Right cardiac atrium (tissue), 5 donors: ENCODE results near the gene WWP2. TPM values are rescaled to one million over a fixed set of nuclear protein-coding genes. Genes with fewer than 3 reads are reported as not detected.
A peak's percentile ranks its signal among the peaks of the same experiment; 100 is the strongest.

Experiments used
- ATAC-seq, 2 donors: fragments of 200-7000 bp; cut with Tn5 transposase; one replicate each; pipeline versions ENCODE4 v1.8.0 to v1.9.1; 2020; ENCODE audit warnings: moderate library complexity in 2 of 2, mild to moderate bottlenecking in 1 of 2
- DNase-seq, 3 donors: peaks; one replicate each; pipeline ENCODE4 v3.0.0-alpha.2; 2020
- H3K27ac ChIP-seq: one replicate; pipeline ENCODE4 v1.5.1; 2013; ENCODE audit warnings: mild to moderate bottlenecking, low read length, control low read depth, moderate library complexity
- H3K27me3 ChIP-seq: one replicate; pipeline ENCODE4 v1.6.1; 2013; ENCODE audit not compliant: control insufficient read depth, insufficient read depth
- H3K4me1 ChIP-seq: one replicate; pipeline ENCODE4 v1.6.1; 2013; ENCODE audit warnings: low read length; ENCODE audit not compliant: control insufficient read depth, insufficient read depth
- H3K4me3 ChIP-seq: one replicate; pipeline ENCODE4 v1.5.1; 2013; ENCODE audit warnings: low read length, control low read depth
- H3K9me3 ChIP-seq: one replicate; pipeline ENCODE4 v1.6.1; 2013; ENCODE audit warnings: low read length; ENCODE audit not compliant: control insufficient read depth
- WGBS: extraction: QIAGEN DNeasy Blood & Tissue Kit; methylation state at CpG from one replicate; pipeline ENCODE4 v1.1.7; 2013; 5-methylcytosine and 5-hydroxymethylcytosine counted together
- intact Hi-C, 4 donors: fragments of 100-400 bp; cut with DNase I; formaldehyde crosslinking; loops; one replicate each; pipeline versions ENCODE4 v1.11.0 to v1.14.0; 2022 to 2023
- polyA plus RNA-seq: library from polyadenylated mRNA; stranded (reverse); fragments of 200-250 nt; gene quantifications from one replicate; pipeline ENCODE4 v1.2.3, GENCODE V29; 2013
- total RNA-seq, 4 donors: library from RNA; stranded (reverse); fragmentation: NEBNext Ultra II Directional; extraction: Animal tissue kit (Norgen Biotek cat#: 25700); gene quantifications; one replicate each; pipeline ENCODE4 v1.2.1, GENCODE V29; 2021
- donor health status: healthy with polysubstance abuse.
- donor health status: DM: no; HTN: yes; CAD: no.
- donor health status: DM: no; HTN: no; CAD: no.
- donor health status: DM: no; HTN: yes; CAD: no; lungs with severe emphysema.
- donor health status: DM: yes; HTN: yes; CAD: no.

The WWP2 gene
- total and polyA plus RNA-seq, 5 donors = 11.0 to 24.6 (median 18.5) TPM

GRCh38 chr16:69931631-69932030 is 169.5 kb downstream of the WWP2 start:
- ATAC-seq (no peak), DNase-seq (no peak)
- WGBS = 95% methylated on average over 13 of the region's 13 CpGs

GRCh38 chr16:69932228-69932627 is 170.1 kb downstream of the WWP2 start:
- ATAC-seq (no peak), DNase-seq (no peak)
- Histone ChIP-seq H3K4me3 (no peak overlapping the region), H3K4me1 (no peaks in the 10 kb centered on the region), H3K27ac (no peak overlapping the region), H3K9me3 (no peaks in the 10 kb centered on the region), H3K27me3 (no peaks in the 10 kb centered on the region)
- WGBS = 84% methylated on average over 9 of the region's 9 CpGs
- intact Hi-C loops = loop anchor here in 2 of 4 donors (5.0 kb wide), 1 partner anchor 135 kb away; no protein-coding TSS in a partner anchor

More at GRCh38 chr16:69931631-69932030, 169.5 kb downstream of the WWP2 start:
- no peaks in the 10 kb centered on the region for H3K9me3 ChIP-seq
- peaks cover 2% of the 10 kb centered on the region for H3K4me1 ChIP-seq
- no peaks in the 10 kb centered on the region for H3K27me3 ChIP-seq
- no peak overlapping the region for H3K4me3 ChIP-seq
- no peak overlapping the region for H3K27ac ChIP-seq
- intact Hi-C loops = loop anchor here in 3 of 4 donors (2.0 to 5.0 kb wide), 2 partner anchors 134 to 135 kb away; no protein-coding TSS in a partner anchor

- H3K27me3 ChIP-seq = no peaks in the 10 kb centered on the region
- H3K27ac ChIP-seq = no peak overlapping the region
- no peak overlapping the region for H3K4me3 ChIP-seq
- no peaks in the 10 kb centered on the region for H3K4me1 ChIP-seq
- no peak for DNase-seq
- no peaks in the 10 kb centered on the region for H3K9me3 ChIP-seq
- intact Hi-C loops = loop anchor here in 2 of 4 donors (5.0 kb wide), 1 partner anchor 136 kb away; no protein-coding TSS in a partner anchor
- ATAC-seq = no peak
- 90% methylated on average over 27 of the region's 27 CpGs for WGBS
Measured at GRCh38 chr16:69932691-69933392, 170.7 kb downstream of the WWP2 start.

GRCh38 chr16:69934044-69934443 is 171.9 kb downstream of the WWP2 start:
- Histone ChIP-seq H3K4me3 (no peak overlapping the region), H3K27ac (no peak overlapping the region), H3K9me3 (no peaks in the 10 kb centered on the region), H3K4me1 (no peaks in the 10 kb centered on the region), H3K27me3 (no peaks in the 10 kb centered on the region)
- WGBS = 84% methylated on average over 10 of the region's 10 CpGs
- intact Hi-C loops = loop anchor here in 2 of 4 donors (5.0 kb wide), 1 partner anchor 137 kb away; no protein-coding TSS in a partner anchor
- no peak for ATAC-seq
- DNase-seq = no peak

- intact Hi-C loops = loop anchor here in 2 of 4 donors (5.0 kb wide), 1 partner anchor 137 kb away; no protein-coding TSS in a partner anchor
- Histone ChIP-seq H3K27ac (no peak overlapping the region), H3K4me3 (no peak overlapping the region), H3K9me3 (no peaks in the 10 kb centered on the region), H3K27me3 (no peaks in the 10 kb centered on the region), H3K4me1 (no peaks in the 10 kb centered on the region)
- 96% methylated on average over 17 of the region's 17 CpGs for WGBS
- ATAC-seq = no peak
- DNase-seq = no peak
Measured at GRCh38 chr16:69934751-69935150, 172.6 kb downstream of the WWP2 start.

- H3K9me3 ChIP-seq = no peaks in the 10 kb centered on the region
- H3K4me1 ChIP-seq = no peaks in the 10 kb centered on the region
- no peak overlapping the region for H3K27ac ChIP-seq
- intact Hi-C loops = no loop called here
- H3K4me3 ChIP-seq = no peak overlapping the region
- 95% methylated on average over 19 of the region's 19 CpGs for WGBS
- no peaks in the 10 kb centered on the region for H3K27me3 ChIP-seq
- DNase-seq = no peak
- ATAC-seq = no peak
Measured at GRCh38 chr16:69935278-69935711, 173.2 kb downstream of the WWP2 start.

GRCh38 chr16:69935740-69936139 is 173.6 kb downstream of the WWP2 start:
- no peaks in the 10 kb centered on the region for H3K27me3 ChIP-seq
- WGBS = 91% methylated on average over 10 of the region's 10 CpGs
- H3K27ac ChIP-seq = no peak overlapping the region
- ATAC-seq (no peak), DNase-seq (no peak)
- intact Hi-C loops = no loop called here
- H3K4me3 ChIP-seq = no peak overlapping the region
- H3K4me1 ChIP-seq = no peaks in the 10 kb centered on the region
- no peaks in the 10 kb centered on the region for H3K9me3 ChIP-seq

- intact Hi-C loops = no loop called here
- 95% methylated on average over 16 of the region's 16 CpGs for WGBS
- Histone ChIP-seq H3K27ac (no peak overlapping the region), H3K4me3 (no peak overlapping the region), H3K9me3 (no peaks in the 10 kb centered on the region), H3K27me3 (no peaks in the 10 kb centered on the region), H3K4me1 (no peaks in the 10 kb centered on the region)
- no peak for DNase-seq
- ATAC-seq = no peak
Measured at GRCh38 chr16:69936252-69936651, 174.1 kb downstream of the WWP2 start.

- ATAC-seq = no peak
- no peak overlapping the region for H3K27ac ChIP-seq
- DNase-seq = no peak
- no peak overlapping the region for H3K4me3 ChIP-seq
- no peaks in the 10 kb centered on the region for H3K4me1 ChIP-seq
- WGBS = 95% methylated on average over 21 of the region's 21 CpGs
- intact Hi-C loops = no loop called here
- H3K27me3 ChIP-seq = no peaks in the 10 kb centered on the region
- H3K9me3 ChIP-seq = no peaks in the 10 kb centered on the region
Measured at GRCh38 chr16:69936751-69937211, 174.6 kb downstream of the WWP2 start.

GRCh38 chr16:69937465-69937951 is 175.4 kb downstream of the WWP2 start:
- no peak for ATAC-seq
- no peaks in the 10 kb centered on the region for H3K9me3 ChIP-seq
- 85% methylated on average over 16 of the region's 16 CpGs for WGBS
- no peaks in the 10 kb centered on the region for H3K27me3 ChIP-seq
- no peak overlapping the region for H3K4me3 ChIP-seq
- intact Hi-C loops = no loop called here
- H3K27ac ChIP-seq = no peak overlapping the region
- no peak for DNase-seq
- no peaks in the 10 kb centered on the region for H3K4me1 ChIP-seq

GRCh38 chr16:69938981-69939820 is 177.1 kb downstream of the WWP2 start:
- DNase-seq (peak in 1 of 3 donors; percentile 44), ATAC-seq (no peak)
- no peaks in the 10 kb centered on the region for H3K9me3 ChIP-seq
- no peaks in the 10 kb centered on the region for H3K27me3 ChIP-seq
- intact Hi-C loops = no loop called here
- no peak overlapping the region for H3K4me3 ChIP-seq
- WGBS = 92% methylated on average over 28 of the region's 28 CpGs
- no peak overlapping the region for H3K27ac ChIP-seq
- no peaks in the 10 kb centered on the region for H3K4me1 ChIP-seq
